Mucosa of descending colon (tissue), 3 donors: ENCODE data around the gene MAP3K21. TPM values are rescaled to one million over a fixed set of nuclear protein-coding genes. Genes with fewer than 3 reads are reported as not detected.

Source experiments
- ATAC-seq: fragments of 200-7000 bp; cut with Tn5 transposase; one replicate; pipeline ENCODE4 v1.9.1; 2020; ENCODE audit warnings: mild to moderate bottlenecking, moderate library complexity
- DNase-seq, 3 donors: peaks; one replicate each; pipeline ENCODE4 v3.0.0-alpha.2; 2020
- H3K36me3 ChIP-seq: fragments of 200-600 bp; one replicate; pipeline ENCODE4 v1.8.0; 2021; ENCODE audit warnings: low read depth, mild to moderate bottlenecking
- H3K4me1 ChIP-seq: fragments of 200-600 bp; one replicate; pipeline ENCODE4 v1.8.0; 2021; ENCODE audit warnings: low read depth, mild to moderate bottlenecking
- H3K4me3 ChIP-seq: fragments of 200-600 bp; one replicate; pipeline ENCODE4 v1.8.0; 2021; ENCODE audit warnings: mild to moderate bottlenecking
- H3K9me3 ChIP-seq: fragments of 200-600 bp; one replicate; pipeline ENCODE4 v1.8.0; 2021; ENCODE audit warnings: mild to moderate bottlenecking
- CTCF ChIP-seq: fragments of 200-600 bp; IDR thresholded peaks from one replicate; pipeline ENCODE4 v1.8.0; 2022; ENCODE audit warnings: antibody characterized with exemption, mild to moderate bottlenecking
- intact Hi-C, 2 donors: fragments of 100-400 bp; cut with DNase I in 1 of 2; cut with micrococcal nuclease in 1 of 2; formaldehyde crosslinking; loops; one replicate each; pipeline versions ENCODE4 v1.11.0 to v1.11.1; 2022; cut with DNase I, micrococcal nuclease
- total RNA-seq, 3 donors: library from RNA; stranded (reverse); fragmentation: NEBNext Ultra II Directional in 2 of 3; extraction: Animal tissue kit (Norgen Biotek cat#: 25700) in 2 of 3; gene quantifications; one replicate each; pipeline versions ENCODE4 v1.2.1 to v1.2.4, GENCODE V29; 2021 to 2023
- donor health status: DM: no; HTN: no; CAD: no; lungs with moderate emphysema.
- donor health status: DM: no; HTN: no; CAD: no.
- donor health status: DM: no; HTN: yes; CAD: no.

Gene MAP3K21
- total RNA-seq, 3 donors from 2014 or later, result 8.3 to 21.1 (median 12.6) TPM

GRCh38 chr1:233383984-233384383, 56.5 kb downstream of the MAP3K21 start:
- Histone ChIP-seq H3K36me3 (no peaks in the 10 kb centered on the region), H3K9me3 (no peaks in the 10 kb centered on the region), H3K4me3 (no peak overlapping the region), H3K4me1 (no peaks in the 10 kb centered on the region)
- intact Hi-C loops, result no loop called here
- no peak for DNase-seq
- no peak for ATAC-seq
- no peak for TF ChIP-seq CTCF

- no peak overlapping the region for H3K4me3 ChIP-seq
- H3K9me3 ChIP-seq, result no peaks in the 10 kb centered on the region
- intact Hi-C loops, result no loop called here
- no peaks in the 10 kb centered on the region for H3K4me1 ChIP-seq
- no peak for DNase-seq
- H3K36me3 ChIP-seq, result no peaks in the 10 kb centered on the region
- ATAC-seq, result no peak
- TF ChIP-seq CTCF, result no peak
Measured at GRCh38 chr1:233386336-233386735, 58.8 kb downstream of the MAP3K21 start.

- intact Hi-C loops, result no loop called here
- Histone ChIP-seq H3K36me3 (no peaks in the 10 kb centered on the region), H3K9me3 (no peaks in the 10 kb centered on the region), H3K4me3 (no peak overlapping the region), H3K4me1 (no peaks in the 10 kb centered on the region)
- DNase-seq (no peak), ATAC-seq (no peak)
- TF ChIP-seq CTCF, result no peak
Measured at GRCh38 chr1:233387585-233387984, 60.1 kb downstream of the MAP3K21 start.

GRCh38 chr1:233389169-233389568, 61.6 kb downstream of the MAP3K21 start:
- DNase-seq (no peak), ATAC-seq (no peak)
- Histone ChIP-seq H3K4me1 (no peaks in the 10 kb centered on the region), H3K36me3 (no peaks in the 10 kb centered on the region), H3K9me3 (no peaks in the 10 kb centered on the region), H3K4me3 (no peak overlapping the region)
- intact Hi-C loops, result no loop called here
- TF ChIP-seq CTCF, result no peak

GRCh38 chr1:233389893-233390292, 62.4 kb downstream of the MAP3K21 start:
- Histone ChIP-seq H3K36me3 (no peaks in the 10 kb centered on the region), H3K9me3 (no peaks in the 10 kb centered on the region), H3K4me3 (no peak overlapping the region), H3K4me1 (no peaks in the 10 kb centered on the region)
- DNase-seq (no peak), ATAC-seq (no peak)
- intact Hi-C loops, result no loop called here
- TF ChIP-seq CTCF, result no peak
